ENCODE results near the gene DES. TPM values are rescaled to one million over a fixed set of nuclear protein-coding genes. Genes with fewer than 3 reads are reported as not detected.

Gene DES
- polyA plus RNA-seq, 1 donor from 2014 or later: not detected

- no peaks in the 10 kb centered on the region for H3F3A ChIP-seq (ENCODE audit: insufficient read depth, low read length, poor library complexity, severe bottlenecking)
- peaks cover 10% of the 10 kb centered on the region for H3K27me3 ChIP-seq (ENCODE audit: insufficient read depth, low read depth, low read length)
- no peak overlapping the region for H3K4me2 ChIP-seq (ENCODE audit: low read length)
- no peak overlapping the region for H2AFZ ChIP-seq (ENCODE audit: low read depth, low read length)
- no peaks in the 10 kb centered on the region for H3K9me2 ChIP-seq (ENCODE audit: insufficient read depth, low read length)
- no peak for TF ChIP-seq REST (IDR thresholded peaks at IDR 0.05; ENCODE audit: borderline replicate concordance)
- no peak for TF ChIP-seq EZH2 (IDR thresholded peaks at IDR 0.05; ENCODE audit: borderline replicate concordance, insufficient read depth, low read length, poor library complexity, severe bottlenecking)
- TF ChIP-seq EP300 (conservative IDR thresholded peaks at IDR 0.05; ENCODE audit: poor library complexity, severe bottlenecking): no peak
- TF ChIP-seq RAD21 (conservative IDR thresholded peaks at IDR 0.05): no peak
- TF ChIP-seq TAF1 (IDR thresholded peaks at IDR 0.05; ENCODE audit: low read depth): no peak
- no peak for TF ChIP-seq SMC3 (conservative IDR thresholded peaks at IDR 0.05; ENCODE audit: poor library complexity)
- no peak for TF ChIP-seq MXI1 (conservative IDR thresholded peaks at IDR 0.05; ENCODE audit: poor library complexity, severe bottlenecking)
- TF ChIP-seq POLR2AphosphoS5 (IDR thresholded peaks at IDR 0.05): no peak
- no peak for TF ChIP-seq CTCF (IDR thresholded peaks at IDR 0.05; ENCODE audit: poor library complexity, severe bottlenecking)
- H3K27ac ChIP-seq (ENCODE audit: low read length): no peak overlapping the region
- no peaks in the 10 kb centered on the region for H3K9me3 ChIP-seq (ENCODE audit: low read length)
- H3K9ac ChIP-seq (ENCODE audit: low read length): no peak overlapping the region
- no peaks in the 10 kb centered on the region for H3K36me3 ChIP-seq (ENCODE audit: insufficient read depth, low read length)
- H3K4me3 ChIP-seq (ENCODE audit: low read length): no peak overlapping the region
- H4K20me1 ChIP-seq (ENCODE audit: insufficient read depth): no peaks in the 10 kb centered on the region
- no peaks in the 10 kb centered on the region for H3K79me2 ChIP-seq (replicated peaks; ENCODE audit: insufficient read depth, low read length)
These were observed 5.6 kb downstream of the DES start for GRCh38 chr2:219423652-219424377.

DNA sequence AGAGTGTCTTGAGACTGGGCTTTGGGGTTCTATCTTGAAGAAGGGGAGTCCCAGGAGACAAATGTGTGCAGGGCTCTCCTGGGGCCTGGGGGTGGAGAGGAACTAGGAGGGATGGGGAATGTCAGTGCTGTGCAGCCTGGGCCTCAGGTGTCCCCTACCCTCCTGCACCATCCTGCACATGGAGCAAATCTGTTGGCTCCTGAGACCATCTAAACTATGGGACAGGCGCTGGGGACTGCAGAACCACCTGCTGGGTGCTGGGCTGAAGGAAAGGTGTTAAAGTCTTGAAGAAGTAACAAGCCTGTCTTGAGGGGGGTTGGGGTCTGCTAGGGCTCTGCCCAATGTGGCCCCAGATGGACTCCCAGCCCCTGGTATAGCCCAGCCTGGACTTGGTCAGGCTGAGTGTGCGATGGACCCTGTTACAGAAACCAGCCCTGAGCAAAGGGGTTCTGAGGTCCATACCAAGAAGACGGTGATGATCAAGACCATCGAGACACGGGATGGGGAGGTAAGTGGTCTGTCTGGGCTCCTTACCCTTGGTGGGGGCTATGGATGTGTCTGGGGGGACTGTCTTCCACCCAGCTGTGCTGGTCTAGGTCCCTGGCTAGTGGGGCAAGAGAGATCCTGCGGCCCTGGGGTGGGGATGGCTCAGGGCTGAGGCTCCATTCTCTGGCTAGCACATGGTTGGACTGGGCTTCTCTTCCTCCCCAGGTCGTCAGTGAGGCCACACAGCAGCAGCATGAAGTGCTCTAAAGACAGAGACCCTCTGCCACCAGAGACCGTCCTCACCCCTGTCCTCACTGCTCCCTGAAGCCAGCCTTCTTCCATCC, 7.3 kb downstream of the DES start:
- Histone ChIP-seq H3F3A (ENCODE audit: insufficient read depth, low read length, poor library complexity, severe bottlenecking) (no peaks in the 10 kb centered on the region), H3K9me2 (ENCODE audit: insufficient read depth, low read length) (no peaks in the 10 kb centered on the region), H3K36me3 (ENCODE audit: insufficient read depth, low read length) (no peaks in the 10 kb centered on the region), H4K20me1 (ENCODE audit: insufficient read depth) (no peaks in the 10 kb centered on the region), H3K4me2 (ENCODE audit: low read length) (no peak overlapping the region), H3K4me3 (ENCODE audit: low read length) (no peak overlapping the region), H3K79me2 (replicated peaks; ENCODE audit: insufficient read depth, low read length) (no peaks in the 10 kb centered on the region), H2AFZ (ENCODE audit: low read depth, low read length) (no peak overlapping the region), H3K9ac (ENCODE audit: low read length) (no peak overlapping the region), H3K27ac (ENCODE audit: low read length) (no peak overlapping the region), H3K27me3 (ENCODE audit: insufficient read depth, low read depth, low read length) (no peaks in the 10 kb centered on the region), H3K9me3 (ENCODE audit: low read length) (no peaks in the 10 kb centered on the region)
- TF ChIP-seq EP300 (conservative IDR thresholded peaks at IDR 0.05; ENCODE audit: poor library complexity, severe bottlenecking) (no peak), EZH2 (IDR thresholded peaks at IDR 0.05; ENCODE audit: borderline replicate concordance, insufficient read depth, low read length, poor library complexity, severe bottlenecking) (no peak), RAD21 (conservative IDR thresholded peaks at IDR 0.05) (no peak), MXI1 (conservative IDR thresholded peaks at IDR 0.05; ENCODE audit: poor library complexity, severe bottlenecking) (no peak), SMC3 (conservative IDR thresholded peaks at IDR 0.05; ENCODE audit: poor library complexity) (no peak), CTCF (IDR thresholded peaks at IDR 0.05; ENCODE audit: poor library complexity, severe bottlenecking) (no peak), POLR2AphosphoS5 (IDR thresholded peaks at IDR 0.05) (no peak), TAF1 (IDR thresholded peaks at IDR 0.05; ENCODE audit: low read depth) (no peak), REST (IDR thresholded peaks at IDR 0.05; ENCODE audit: borderline replicate concordance) (no peak)
